HG03575 (cell line): Measurements from ENCODE around the gene PIK3R5.
"Not testable (repeated sequence)": the region's sequence is repeated elsewhere in the genome, so short reads cannot be mapped to it uniquely, and the experiment has no call there.

Source experiments
- ATAC-seq: cut with Tn5 transposase; IDR thresholded peaks from one replicate; pipeline ENCODE4 v1.9.1; 2021; ENCODE audit not compliant: unreplicated experiment, insufficient number of reproducible peaks, low FRiP score; ENCODE audit errors: extremely low read depth

PIK3R5 gene

DNA sequence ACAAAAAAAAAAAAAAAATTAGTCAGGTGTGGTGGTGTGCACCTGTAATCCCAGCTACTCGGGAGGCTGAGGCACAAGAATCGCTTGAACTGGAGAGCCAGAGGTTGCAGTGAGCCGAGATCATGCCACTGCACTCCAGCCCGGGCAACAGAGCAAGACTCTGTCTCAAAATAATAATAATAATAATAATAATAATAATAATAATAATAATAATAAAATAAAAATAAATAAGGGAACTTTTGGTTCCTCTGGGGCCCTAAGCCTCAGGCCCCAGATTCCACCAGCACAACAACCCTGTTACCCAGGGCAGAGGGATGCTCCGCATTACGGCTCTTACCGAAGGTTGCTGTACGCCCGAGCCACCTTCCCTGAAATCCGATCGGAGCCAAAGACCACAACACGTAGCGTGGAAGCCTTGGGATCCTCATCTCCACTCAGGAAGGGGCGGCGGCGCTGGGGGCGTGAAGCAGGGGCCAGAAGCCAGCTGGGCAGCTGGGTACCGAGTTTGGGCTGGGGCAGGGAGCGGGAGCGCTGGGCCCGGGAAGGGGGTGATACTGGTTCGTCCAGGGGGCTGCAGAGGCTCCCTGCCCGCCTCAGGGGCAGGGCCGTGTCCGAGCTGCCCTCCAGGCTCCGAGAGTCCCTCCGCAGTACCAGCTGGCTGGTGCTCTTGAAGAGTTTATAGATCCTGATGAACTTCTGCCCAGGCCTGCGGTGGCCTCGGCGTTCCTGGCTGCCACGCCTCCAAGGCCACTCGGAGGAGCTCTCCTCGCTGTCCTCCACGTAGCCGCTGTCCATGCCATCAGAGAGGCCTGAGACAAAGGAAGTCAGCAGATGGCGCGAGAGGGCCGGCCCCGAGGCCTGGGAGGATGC is 77.4 kb downstream of the PIK3R5 start:
- ATAC-seq = no peak

DNA sequence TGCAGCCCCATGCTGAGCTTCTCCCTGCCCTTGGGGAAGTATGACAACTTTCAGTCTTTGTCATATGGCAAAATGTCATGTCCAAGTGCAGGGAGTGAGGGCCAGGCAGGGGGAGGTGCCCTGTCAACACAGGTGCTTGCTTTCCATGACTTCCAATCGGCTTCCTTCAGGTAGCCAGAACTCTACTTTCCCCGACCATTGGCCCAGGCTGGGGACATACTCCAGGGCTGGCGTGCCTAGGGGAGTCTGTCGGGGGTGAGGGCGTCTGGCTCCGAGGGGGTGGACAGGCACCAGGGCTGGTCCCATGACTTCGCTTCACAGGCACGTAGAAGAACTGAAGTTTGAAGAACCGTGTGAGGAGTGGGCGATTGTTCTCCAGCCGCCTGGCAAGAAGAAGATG is 78.2 kb downstream of the PIK3R5 start:
- no peak for ATAC-seq

DNA sequence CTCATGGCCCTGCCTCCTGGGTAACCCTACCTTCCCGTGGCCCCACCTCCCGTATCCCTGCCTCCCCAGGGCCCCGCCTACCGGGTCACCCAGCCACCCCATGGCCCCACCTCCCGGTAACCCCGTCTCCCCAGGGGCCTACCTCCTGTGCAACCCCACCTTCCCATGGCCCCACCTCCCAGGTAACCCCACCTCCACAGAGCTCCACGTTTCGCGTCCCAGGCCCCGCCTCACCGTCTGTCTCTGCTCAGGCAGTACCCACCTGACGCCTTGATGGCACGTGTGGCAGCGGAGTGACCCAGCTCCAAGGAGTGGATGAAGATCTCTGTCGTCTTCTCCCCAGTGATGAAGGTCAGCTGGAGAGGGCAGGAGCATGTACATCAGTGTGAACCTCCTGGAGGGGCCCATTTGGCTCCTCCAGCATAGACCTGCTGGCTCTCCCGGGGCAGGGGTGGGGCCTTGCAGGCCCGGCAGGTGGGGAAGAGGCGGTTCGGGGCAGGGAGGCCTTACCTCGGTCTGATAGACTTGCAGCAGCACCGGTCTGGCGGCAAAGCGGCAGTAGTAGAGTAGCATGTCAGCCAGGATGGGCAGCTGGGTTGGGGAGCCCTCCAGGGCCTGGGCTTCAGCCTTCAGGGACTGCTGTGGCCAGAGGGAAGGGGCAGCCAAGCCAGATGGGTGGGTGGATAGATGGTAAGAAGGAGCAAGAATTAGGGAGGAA is 79.4 kb downstream of the PIK3R5 start:
- no peak for ATAC-seq

DNA sequence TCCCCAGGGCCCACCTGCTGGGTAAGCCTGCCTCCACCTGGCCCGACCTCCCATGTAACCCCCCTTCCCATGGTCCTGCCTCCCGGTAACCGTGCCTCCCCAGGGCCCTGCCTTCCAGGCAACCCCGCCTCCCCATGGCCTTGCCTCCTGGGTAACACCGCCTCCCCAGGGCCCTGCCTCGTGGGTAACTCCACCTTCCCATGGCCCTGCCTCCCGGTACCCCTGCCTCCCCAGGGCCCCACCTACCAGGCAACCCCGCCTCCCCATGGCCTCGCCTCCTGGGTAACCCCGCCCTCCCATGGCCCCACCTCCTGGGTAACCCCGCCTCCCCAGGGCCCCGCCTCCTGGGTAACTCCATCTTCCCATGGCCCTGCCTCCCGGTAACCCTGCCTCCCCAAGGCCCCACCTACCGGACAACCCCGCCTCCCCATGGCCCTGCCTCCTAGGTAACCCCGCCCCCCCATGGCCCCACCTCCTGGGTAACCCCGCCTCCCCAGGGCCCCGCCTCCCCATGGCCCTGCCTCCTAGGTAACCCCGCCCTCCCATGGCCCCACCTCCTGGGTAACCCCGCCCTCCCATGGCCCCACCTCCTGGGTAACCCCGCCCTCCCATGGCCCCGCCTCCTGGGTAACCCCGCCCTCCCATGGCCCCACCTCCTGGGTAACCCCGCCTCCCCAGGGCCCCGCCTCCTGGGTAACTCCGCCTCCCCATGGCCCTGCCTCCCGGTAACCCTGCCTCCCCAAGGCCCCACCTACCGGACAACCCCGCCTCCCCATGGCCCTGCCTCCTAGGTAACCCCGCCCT is 80.1 kb downstream of the PIK3R5 start:
- ATAC-seq = not testable (repeated sequence)

GRCh38 chr17:8884336-8884990 is 81.0 kb downstream of the PIK3R5 start:
- no peak for ATAC-seq

- ATAC-seq = no peak
Observed at GRCh38 chr17:8883353-8883752, 82.2 kb downstream of the PIK3R5 start.

DNA sequence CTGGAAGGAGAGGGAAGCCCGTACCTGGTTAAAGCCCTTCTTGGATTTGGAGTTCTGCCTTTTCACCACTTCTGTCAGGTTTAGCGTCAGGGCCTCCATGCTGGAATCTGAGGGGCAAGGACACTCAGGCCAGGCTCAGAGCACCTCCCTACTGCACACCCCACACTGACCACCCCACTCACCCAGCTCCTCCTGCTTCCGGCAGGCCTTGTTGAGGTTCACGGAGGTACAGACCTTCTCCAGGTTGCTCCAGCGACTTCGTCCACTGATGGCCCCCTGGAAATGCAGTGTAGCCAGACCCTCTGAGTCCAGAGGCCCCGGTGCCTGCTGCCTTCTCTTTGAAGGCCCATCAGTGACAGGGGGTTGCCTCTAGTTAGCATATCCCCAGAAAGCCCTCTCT is 83.9 kb downstream of the PIK3R5 start:
- ATAC-seq = no peak

- no peak for ATAC-seq
Observed at GRCh38 chr17:8880466-8880865, 85.0 kb downstream of the PIK3R5 start.

- no peak for ATAC-seq
Observed at GRCh38 chr17:8879410-8879809, 86.1 kb downstream of the PIK3R5 start.

DNA sequence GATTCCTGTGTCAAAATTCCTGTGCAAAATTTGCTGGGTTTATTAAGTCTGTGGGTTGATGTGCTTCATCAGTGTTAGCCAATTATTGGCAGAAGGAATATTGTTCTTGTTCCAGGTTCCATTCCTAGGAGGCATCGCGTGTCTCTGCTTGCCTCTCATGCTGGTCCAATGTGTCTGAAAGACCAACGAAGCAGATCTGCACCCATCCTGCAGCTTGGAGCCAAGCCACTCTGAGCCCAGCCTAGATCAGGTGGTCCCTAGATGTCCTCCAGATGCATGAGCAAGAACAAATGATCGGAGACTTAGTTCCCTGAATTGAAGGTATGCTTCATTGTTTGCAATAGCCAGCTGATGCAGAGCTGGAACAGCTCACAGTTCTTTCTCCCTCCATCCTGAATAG is 87.5 kb downstream of the PIK3R5 start:
- ATAC-seq = no peak

DNA sequence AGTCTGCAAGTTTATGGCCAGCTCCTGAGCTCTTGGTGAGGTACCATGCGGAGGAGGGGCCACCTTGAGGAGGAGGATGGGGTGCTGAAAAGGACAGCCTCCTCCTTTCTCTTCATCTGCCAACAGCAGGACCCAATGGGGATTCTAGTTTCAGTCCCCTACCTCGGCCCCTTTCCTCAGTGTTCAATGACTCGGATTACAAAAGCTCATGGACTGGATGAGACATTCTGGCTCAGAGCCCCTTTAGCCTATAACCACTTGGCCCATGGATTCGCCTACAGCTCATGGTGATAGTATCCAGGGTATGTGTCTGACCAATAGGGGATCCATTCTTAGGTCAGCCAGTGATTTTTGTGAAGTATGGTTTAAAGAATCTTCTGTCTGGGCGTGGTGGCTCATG is 89.5 kb downstream of the PIK3R5 start:
- no peak for ATAC-seq

GRCh38 chr17:8875436-8875835 is 90.1 kb downstream of the PIK3R5 start:
- ATAC-seq = no peak

- ATAC-seq = no peak
Observed at GRCh38 chr17:8873801-8874715, 91.4 kb downstream of the PIK3R5 start.

DNA sequence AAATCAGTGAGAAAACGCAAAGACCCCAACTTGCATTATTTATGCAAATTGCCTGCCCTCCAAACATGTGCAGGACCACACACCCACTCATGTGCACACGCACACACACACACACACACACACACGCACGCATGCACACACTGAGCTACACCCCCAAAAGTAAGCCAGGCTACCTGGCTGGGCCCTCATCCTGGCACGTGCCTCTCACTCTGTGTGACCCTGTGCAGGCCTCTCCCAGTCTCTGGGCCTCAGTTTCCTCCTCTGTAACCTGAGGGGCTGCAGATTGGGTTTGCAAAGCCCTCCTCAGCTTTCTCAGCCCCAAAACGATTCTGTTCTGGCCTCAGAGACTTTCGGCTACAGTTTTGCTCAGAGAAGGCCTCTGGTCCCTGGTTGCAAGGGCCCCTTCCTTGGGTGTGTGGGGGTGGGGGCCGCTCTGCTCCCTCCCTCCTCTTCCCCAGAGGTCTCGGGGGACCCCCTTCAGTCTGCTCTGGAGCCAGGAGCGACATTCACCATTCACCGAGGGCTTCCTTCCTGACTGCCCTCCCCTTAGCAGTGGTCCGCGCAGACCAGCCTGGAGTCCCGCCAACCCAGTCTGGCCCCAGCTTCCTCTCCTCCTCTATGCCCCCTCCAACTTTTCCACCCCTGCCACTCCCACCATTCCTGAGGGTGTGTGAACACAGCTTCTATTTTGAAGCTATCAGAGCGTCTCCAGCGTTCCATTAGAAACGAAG is 92.6 kb downstream of the PIK3R5 start:
- no peak for ATAC-seq

- no peak for ATAC-seq
Observed at GRCh38 chr17:8872036-8872704, 93.3 kb downstream of the PIK3R5 start.

GRCh38 chr17:8871081-8871581 is 94.4 kb downstream of the PIK3R5 start:
- no peak for ATAC-seq
